ENCODE data around the gene EVL.
"Not testable (repeated sequence)": the region's sequence is repeated elsewhere in the genome, so short reads cannot be mapped to it uniquely, and the experiment has no call there.

Gene EVL

GRCh38 chr14:100028990-100029677 is 36.1 kb upstream of the EVL start:
- H4K20me1 ChIP-seq (ENCODE audit: insufficient read depth, low read length, poor library complexity, severe bottlenecking) = peaks cover 15% of the 10 kb centered on the region
- no peaks in the 10 kb centered on the region for H3K27me3 ChIP-seq (ENCODE audit: insufficient read depth, low read length, poor library complexity, severe bottlenecking)
- H3K9ac ChIP-seq (ENCODE audit: low read depth, low read length, poor library complexity, severe bottlenecking) = no peak overlapping the region
- H3K79me2 ChIP-seq (ENCODE audit: insufficient read depth, low read length) = peaks cover 88% of the 10 kb centered on the region
- peaks cover 46% of the 10 kb centered on the region for H3K4me1 ChIP-seq (ENCODE audit: insufficient read depth, low read length, poor library complexity, severe bottlenecking)
- H2AFZ ChIP-seq (ENCODE audit: low read length) = no peak overlapping the region
- no peak overlapping the region for H3K4me2 ChIP-seq (ENCODE audit: low read depth, low read length, poor library complexity, severe bottlenecking)
- TF ChIP-seq EZH2phosphoT487 (IDR thresholded peaks at IDR 0.05; ENCODE audit: borderline replicate concordance) (no peak), CTCF (conservative IDR thresholded peaks at IDR 0.05; ENCODE audit: low read length) (no peak)
- H3K9me2 ChIP-seq (replicated peaks; ENCODE audit: low read depth, low read length) = no peaks in the 10 kb centered on the region
- H3F3A ChIP-seq (ENCODE audit: low read depth) = no peaks in the 10 kb centered on the region
- H3K4me3 ChIP-seq (ENCODE audit: low read length, poor library complexity, severe bottlenecking) = no peak overlapping the region
- H3K36me3 ChIP-seq (ENCODE audit: insufficient read depth, low read length) = no peaks in the 10 kb centered on the region
- H3K9me3 ChIP-seq (ENCODE audit: insufficient read depth, low read depth, low read length) = no peaks in the 10 kb centered on the region

- Histone ChIP-seq H4K20me1 (ENCODE audit: insufficient read depth, low read length, poor library complexity, severe bottlenecking) (peaks cover 15% of the 10 kb centered on the region), H3K79me2 (ENCODE audit: insufficient read depth, low read length) (peaks cover 90% of the 10 kb centered on the region), H3K4me1 (ENCODE audit: insufficient read depth, low read length, poor library complexity, severe bottlenecking) (peaks cover 37% of the 10 kb centered on the region)
- H2AFZ ChIP-seq (ENCODE audit: low read length); H3K9me2 ChIP-seq (replicated peaks; ENCODE audit: low read depth, low read length); H3K27me3 ChIP-seq (ENCODE audit: insufficient read depth, low read length, poor library complexity, severe bottlenecking); H3K36me3 ChIP-seq (ENCODE audit: insufficient read depth, low read length); H3K9me3 ChIP-seq (ENCODE audit: insufficient read depth, low read depth, low read length); H3K9ac ChIP-seq (ENCODE audit: low read depth, low read length, poor library complexity, severe bottlenecking); H3F3A ChIP-seq (ENCODE audit: low read depth); H3K4me2 ChIP-seq (ENCODE audit: low read depth, low read length, poor library complexity, severe bottlenecking); H3K4me3 ChIP-seq (ENCODE audit: low read length, poor library complexity, severe bottlenecking): not testable (repeated sequence)
Observed at GRCh38 chr14:100030006-100030405, 35.2 kb upstream of the EVL start.

DNA sequence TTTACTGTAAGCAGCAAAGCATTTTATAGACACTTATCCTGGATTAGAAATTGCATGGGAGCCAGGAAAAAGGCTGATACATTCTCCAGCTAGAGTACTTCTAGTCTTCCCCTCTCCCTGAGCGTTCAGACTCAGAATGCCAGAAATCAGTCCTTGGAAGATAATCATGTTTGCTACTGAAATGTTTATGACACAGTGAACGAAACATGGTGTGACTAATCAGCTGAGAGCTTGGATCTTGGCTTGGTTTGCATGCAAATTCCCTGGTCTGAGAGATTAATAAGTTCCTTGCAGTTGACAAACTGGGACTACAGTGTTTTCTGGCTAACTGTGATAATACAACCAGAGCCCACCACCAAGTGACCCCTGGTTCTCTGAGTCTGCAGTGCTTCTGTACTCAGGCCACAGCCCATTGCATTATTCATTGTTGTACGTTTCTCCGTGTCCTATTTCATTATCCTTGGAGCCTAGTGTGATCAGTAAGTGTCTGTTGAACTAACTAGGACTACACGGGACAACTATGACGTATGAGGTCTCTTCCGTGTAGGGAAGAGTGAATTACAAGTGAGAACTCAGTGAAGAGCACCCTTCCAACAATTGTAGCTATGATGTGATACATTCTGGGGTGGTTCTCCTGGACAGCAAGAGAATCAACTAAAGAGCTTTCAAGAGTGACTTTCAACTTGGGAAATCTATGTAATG is 34.6 kb upstream of the EVL start:
- TF ChIP-seq CTCF (conservative IDR thresholded peaks at IDR 0.05; ENCODE audit: low read length) (no peak), EZH2phosphoT487 (IDR thresholded peaks at IDR 0.05; ENCODE audit: borderline replicate concordance) (no peak)
- Histone ChIP-seq H3K4me2 (ENCODE audit: low read depth, low read length, poor library complexity, severe bottlenecking) (no peak overlapping the region), H3K4me1 (ENCODE audit: insufficient read depth, low read length, poor library complexity, severe bottlenecking) (peaks cover 31% of the 10 kb centered on the region), H3K36me3 (ENCODE audit: insufficient read depth, low read length) (no peaks in the 10 kb centered on the region), H3F3A (ENCODE audit: low read depth) (no peaks in the 10 kb centered on the region), H3K79me2 (ENCODE audit: insufficient read depth, low read length) (peaks cover 93% of the 10 kb centered on the region), H3K9me2 (replicated peaks; ENCODE audit: low read depth, low read length) (no peaks in the 10 kb centered on the region), H3K9ac (ENCODE audit: low read depth, low read length, poor library complexity, severe bottlenecking) (no peak overlapping the region), H3K27me3 (ENCODE audit: insufficient read depth, low read length, poor library complexity, severe bottlenecking) (no peaks in the 10 kb centered on the region), H4K20me1 (ENCODE audit: insufficient read depth, low read length, poor library complexity, severe bottlenecking) (peaks cover 15% of the 10 kb centered on the region), H2AFZ (ENCODE audit: low read length) (no peak overlapping the region), H3K9me3 (ENCODE audit: insufficient read depth, low read depth, low read length) (no peaks in the 10 kb centered on the region), H3K4me3 (ENCODE audit: low read length, poor library complexity, severe bottlenecking) (no peak overlapping the region)

Measured in Loucy (cell line).